Femur (tissue), 1 donor: ENCODE measurements around the gene MED23.

Experiments
- DNase-seq: peaks from one replicate; pipeline ENCODE4 v3.0.0-alpha.2; 2017

MED23 gene

GRCh38 chr6:131638013-131638412, 10.0 kb upstream of the MED23 start:
- no peak for DNase-seq

- DNase-seq: no peak
Observed at GRCh38 chr6:131636880-131637792, 9.1 kb upstream of the MED23 start, which contains the start of gene ENPP3. ENPP3 (plus strand) TSS chr6:131637302; CDS start chr6:131637385, 83 bp downstream.

- no peak for DNase-seq
Observed at GRCh38 chr6:131635384-131636340, 7.6 kb upstream of the MED23 start.

GRCh38 chr6:131631625-131632289, 3.7 kb upstream of the MED23 start:
- DNase-seq: no peak

GRCh38 chr6:131629651-131630050, 1.6 kb upstream of the MED23 start:
- no peak for DNase-seq

DNA sequence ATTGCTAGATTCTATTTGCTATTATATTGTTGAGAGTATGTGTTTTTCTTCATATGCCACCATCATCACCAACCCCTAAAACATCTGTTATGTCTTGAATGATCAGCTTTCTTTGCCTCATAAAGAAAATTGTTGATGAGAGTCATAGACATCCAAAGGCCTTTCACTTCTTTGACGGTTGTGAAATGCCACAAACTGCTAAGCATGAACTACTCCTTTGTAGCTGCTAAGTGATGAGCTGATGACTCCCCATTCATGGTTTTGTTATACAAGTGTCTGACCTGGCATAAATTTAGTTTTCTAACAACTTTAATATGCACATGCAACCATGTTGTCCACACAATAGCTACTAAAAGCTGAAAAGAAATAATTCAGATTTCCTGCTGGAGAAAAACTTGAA, 684 bp upstream of the MED23 start:
- DNase-seq: no peak

GRCh38 chr6:131615275-131615674, 12.8 kb downstream of the MED23 start:
- DNase-seq: no peak

- DNase-seq: no peak
Observed at GRCh38 chr6:131613296-131613925, 14.6 kb downstream of the MED23 start.

- no peak for DNase-seq
Observed at GRCh38 chr6:131602781-131603312, 25.2 kb downstream of the MED23 start.

- no peak for DNase-seq
Observed at GRCh38 chr6:131600716-131601115, 27.3 kb downstream of the MED23 start.

DNA sequence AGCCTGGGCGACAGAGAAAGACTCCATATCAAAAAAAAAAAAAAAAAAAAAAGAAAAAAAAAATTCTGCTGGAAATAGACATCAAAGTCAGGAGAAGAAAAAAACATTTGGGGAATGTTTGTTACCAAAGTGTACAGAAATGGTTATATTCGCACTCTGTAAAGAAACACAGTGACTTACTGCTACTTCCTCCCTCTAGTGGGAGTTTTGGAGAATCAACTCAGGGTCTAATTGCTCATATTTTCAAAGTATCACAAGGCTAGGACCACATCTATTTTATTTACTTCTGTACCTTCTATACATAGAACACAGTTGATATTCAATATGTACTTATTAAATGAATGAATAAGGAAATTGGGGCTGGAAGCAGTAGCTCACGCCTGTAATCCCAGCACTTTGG, 30.6 kb downstream of the MED23 start:
- no peak for DNase-seq

GRCh38 chr6:131594074-131594473, 34.0 kb downstream of the MED23 start:
- DNase-seq: no peak

DNA sequence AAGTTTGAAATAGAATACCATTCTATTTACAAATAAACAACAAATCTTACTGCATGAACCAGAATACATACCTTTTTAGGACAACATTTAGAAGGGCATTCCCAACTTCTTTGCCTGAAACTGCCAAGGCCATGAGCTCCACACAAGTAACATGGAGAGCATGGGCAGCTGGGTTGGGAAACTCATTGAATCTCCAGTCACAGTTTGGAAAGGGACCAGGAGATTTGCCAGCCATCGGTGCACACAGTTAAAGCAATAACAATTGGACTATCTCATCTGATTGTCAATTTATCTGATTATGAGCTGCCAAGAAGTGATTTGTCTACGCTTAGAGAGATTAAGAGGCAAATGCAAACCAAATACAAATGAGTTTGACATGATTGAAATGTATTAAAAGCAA, 35.1 kb downstream of the MED23 start:
- DNase-seq: no peak

DNA sequence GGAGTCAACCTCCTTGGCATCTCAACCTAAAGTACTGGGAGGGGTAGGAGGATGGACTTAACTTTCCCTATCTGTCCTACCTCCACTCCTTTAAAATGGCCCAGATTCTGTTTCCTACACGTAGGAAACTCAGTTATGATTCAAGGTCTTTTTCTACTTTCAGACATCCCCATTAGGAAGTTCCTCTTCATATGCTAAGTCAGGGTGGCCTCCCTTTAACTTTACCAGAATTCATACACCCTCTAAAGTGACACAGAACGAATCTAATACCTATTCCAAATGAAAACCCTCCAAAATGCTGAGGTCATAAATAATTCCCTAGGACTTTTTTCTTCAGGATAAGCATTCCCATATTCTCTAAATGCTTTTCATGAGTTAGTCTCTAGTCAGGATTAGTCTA, 39.4 kb downstream of the MED23 start:
- no peak for DNase-seq

GRCh38 chr6:131587909-131588308, 40.1 kb downstream of the MED23 start:
- DNase-seq: no peak

GRCh38 chr6:131586543-131586942, 41.5 kb downstream of the MED23 start:
- DNase-seq: no peak

DNA sequence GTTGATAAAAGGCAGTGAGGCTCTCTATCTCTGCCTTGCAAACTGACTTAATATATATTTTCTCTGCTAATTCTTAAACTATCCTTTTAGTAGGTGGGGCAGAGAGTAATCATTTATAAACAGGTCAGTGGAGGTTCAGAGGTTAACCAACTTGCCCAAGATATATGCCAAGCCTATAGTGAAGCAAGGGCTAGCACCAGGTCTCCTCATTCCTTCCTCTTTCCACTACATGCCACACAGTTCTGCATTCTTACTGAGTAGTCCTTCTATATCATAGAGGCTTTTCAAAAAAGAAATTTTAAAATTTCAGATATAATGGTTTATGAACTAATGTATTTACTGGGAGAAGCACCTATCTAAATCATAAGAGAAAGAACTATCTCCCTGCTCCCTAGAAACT, 46.5 kb downstream of the MED23 start:
- DNase-seq: no peak

DNA sequence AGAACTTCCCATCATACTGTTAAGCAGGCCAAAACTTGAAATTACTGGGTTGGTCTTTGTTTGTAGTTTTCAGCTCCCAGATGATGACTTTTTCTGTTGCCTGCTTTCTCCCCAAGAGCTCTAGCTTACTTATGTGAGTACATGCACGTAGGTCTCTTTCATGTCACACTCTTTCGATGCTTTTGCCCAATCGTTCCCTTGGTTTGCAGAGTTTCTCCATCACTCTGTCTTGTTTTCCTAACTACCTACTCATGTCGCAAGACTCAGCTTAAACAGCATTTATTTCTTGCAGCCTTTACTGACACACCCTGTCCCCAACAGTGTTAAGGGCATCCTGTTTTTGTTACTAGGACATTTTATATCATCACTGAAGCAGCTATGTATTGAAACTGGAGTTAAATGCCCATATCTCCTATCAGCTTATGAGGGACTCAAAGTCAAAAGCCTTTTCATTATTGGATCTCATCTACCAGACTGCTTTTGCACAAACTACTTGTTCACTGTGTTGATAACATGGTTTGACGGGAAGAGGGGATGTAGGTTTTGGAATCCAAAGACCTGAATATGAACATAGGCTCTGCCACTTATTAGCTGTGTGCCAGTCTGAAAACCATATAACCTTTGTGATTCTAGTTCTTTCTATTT, 52.1 kb downstream of the MED23 start:
- no peak for DNase-seq

DNA sequence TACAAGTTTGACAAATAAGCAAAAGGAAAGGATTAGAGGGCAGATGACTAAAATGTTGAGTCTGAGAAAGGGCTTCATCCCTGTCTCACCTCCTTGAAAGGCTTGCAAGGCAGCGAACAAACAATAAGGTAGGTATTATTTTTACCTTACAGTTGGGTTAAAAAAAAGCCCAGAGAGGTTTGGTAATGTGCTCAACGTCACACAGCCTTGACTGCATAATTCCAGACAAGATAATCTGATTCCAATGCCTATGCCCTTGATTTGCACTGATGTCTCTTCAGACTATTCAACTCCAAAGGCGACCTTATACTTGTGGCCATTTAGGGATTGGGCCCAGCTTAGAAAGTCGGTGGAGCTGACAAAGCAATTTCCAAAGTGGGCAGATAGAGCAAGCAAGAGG, 53.4 kb downstream of the MED23 start:
- no peak for DNase-seq

GRCh38 chr6:131574133-131574532, 53.9 kb downstream of the MED23 start:
- DNase-seq: no peak

DNA sequence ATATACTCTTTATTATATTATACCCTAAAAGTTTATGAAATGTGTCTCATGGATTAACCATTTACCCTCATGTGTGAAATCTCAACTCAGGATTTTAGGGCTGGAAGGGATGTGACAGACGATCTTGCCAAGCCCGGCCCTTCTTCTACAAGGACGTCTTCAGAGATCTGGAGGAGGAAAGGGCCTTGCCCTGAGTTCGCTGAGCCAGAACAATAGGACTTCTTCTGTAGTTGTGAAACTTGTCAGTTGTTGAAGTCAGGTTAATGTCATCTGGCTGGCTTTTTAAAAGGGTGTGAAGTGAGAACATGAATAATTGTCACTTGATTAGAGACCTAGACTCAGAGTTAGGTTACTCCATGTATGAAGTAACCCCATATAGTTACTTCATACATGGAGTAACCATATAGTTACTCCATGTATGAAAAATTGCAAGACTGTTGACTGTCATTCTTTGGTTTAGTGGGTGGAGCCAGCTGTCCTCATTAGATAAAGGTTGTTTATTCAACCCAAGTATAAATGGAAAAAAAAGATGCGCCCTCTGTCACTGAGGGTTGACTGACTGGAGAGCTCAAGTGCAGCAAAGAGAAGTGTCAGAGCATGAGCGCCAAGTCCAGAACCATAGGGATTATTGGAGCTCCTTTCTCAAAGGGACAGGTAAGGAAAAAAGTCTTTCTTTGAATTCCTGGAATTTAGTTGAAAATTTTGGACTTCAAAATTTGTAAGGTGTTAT, 55.2 kb downstream of the MED23 start, which contains the start of gene ARG1:
ARG1 (plus strand) TSS at position 541 of the 730 bp plus-strand sequence; CDS start at position 598, 57 bp downstream.
- no peak for DNase-seq
